H1 (cell line): Measurements from ENCODE around the gene ZNF506.

Source experiments
- POLR2A ChIP-seq, 2 experiments: IDR thresholded peaks; 1 replicate in 1 of 2; 2 replicates in 1 of 2; pipeline ENCODE4 v1.6.1; 2011; ENCODE audit warnings: low read depth in 2 of 2, low read length in 2 of 2, mild to moderate bottlenecking in 2 of 2; ENCODE audit errors: control extremely low read depth in 1 of 2
- RAD21 ChIP-seq, 2 experiments: IDR thresholded peaks in 1 of 2; conservative IDR thresholded peaks in 1 of 2; 2 replicates each; pipeline ENCODE4 v1.6.1; 2011; ENCODE audit warnings: low read depth in 2 of 2, low read length in 2 of 2, improper control_type of control experiment in 1 of 2, inconsistent platforms in 1 of 2, mild to moderate bottlenecking in 1 of 2, moderate library complexity in 1 of 2
- SIX5 ChIP-seq: IDR thresholded peaks from 2 replicates; pipeline ENCODE4 v1.6.1; 2011; ENCODE audit warnings: mild to moderate bottlenecking, low read depth, low read length
- SP2 ChIP-seq: IDR thresholded peaks from 2 replicates; pipeline ENCODE4 v1.6.1; 2012; ENCODE audit warnings: mild to moderate bottlenecking, low read length, inconsistent platforms
- SRF ChIP-seq: IDR thresholded peaks from 2 replicates; pipeline ENCODE4 v1.6.1; 2011; ENCODE audit warnings: mild to moderate bottlenecking, low read depth, low read length, moderate library complexity
- ZNF274 ChIP-seq: IDR thresholded peaks from 2 replicates; pipeline ENCODE4 v1.7.0; 2012; ENCODE audit warnings: low read length, borderline replicate concordance; ENCODE audit errors: extremely low read depth
- TF ChIP-seq, protein P1 (sequence below), 3 experiments: IDR thresholded peaks; 1 replicate in 2 of 3; 2 replicates in 1 of 3; pipeline versions ENCODE4 v1.5.1 to v1.6.1; 2011; ENCODE audit warnings: low read length in 3 of 3, mild to moderate bottlenecking in 3 of 3, inconsistent platforms in 2 of 3, low read depth in 1 of 3, moderate library complexity in 1 of 3; ENCODE audit not compliant: insufficient read depth in 1 of 3; ENCODE audit errors: control extremely low read depth in 1 of 3
- TF ChIP-seq, protein P2 (sequence below): IDR thresholded peaks from 2 replicates; pipeline ENCODE4 v1.6.1; 2011; ENCODE audit warnings: low read depth, mild to moderate bottlenecking, low read length; ENCODE audit not compliant: insufficient read depth

DNA sequence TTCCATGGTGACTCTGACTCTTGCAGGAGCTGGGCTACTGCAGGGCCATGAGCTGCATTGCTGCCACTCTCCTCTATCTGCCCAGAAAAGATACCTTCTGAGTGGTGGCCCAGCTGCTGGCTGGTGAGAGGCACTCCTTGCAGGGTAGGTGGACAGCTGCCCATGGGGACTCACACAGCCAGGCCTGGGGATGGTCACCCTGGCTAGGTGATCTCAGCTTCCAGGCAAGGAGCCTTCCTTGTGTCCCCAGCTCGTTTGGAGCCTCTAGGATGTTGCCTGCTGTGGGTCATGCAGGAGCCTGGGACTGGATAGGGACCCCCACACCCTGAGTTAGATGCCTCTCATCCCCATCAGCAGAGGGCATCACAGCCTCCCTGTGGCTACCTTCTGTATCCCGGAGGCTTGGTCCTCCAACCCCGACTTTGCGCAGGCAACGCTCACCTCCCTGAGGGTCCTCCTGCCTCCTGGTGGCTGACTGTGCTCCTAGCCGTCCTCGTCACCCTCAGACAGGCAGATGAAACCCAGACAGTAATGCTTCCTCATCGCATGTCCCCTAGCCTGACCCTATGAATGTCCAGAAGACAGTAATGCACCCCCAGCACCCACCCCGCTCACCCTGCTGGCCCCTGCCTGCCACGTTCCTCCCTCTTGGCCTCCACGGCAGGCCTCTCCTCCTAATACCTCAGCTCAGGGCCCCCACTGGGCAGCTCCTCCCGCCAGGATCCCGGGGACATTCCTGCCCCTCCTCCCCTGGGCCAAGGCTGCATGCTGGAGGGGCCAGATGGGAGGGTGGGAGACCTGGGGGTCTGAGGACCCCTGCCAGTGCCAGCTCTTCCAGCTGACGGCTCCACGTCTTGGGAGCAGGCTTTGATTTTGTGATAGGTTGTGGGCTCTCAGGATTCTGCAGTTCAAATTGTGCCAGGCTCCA is 75.0 kb downstream of the ZNF506 start:
- TF ChIP-seq ZNF274 (no peak), SIX5 (no peak), POLR2A (IDR thresholded peaks at IDR 0.05; ENCODE audit: control extremely low read depth in 1 of 2, low read depth in 2 of 2, low read length in 2 of 2) (no peak), SP2 (no peak), SRF (no peak), RAD21 (IDR thresholded peaks at IDR 0.05 in 1 of 2, conservative IDR thresholded peaks at IDR 0.05 in 1 of 2; ENCODE audit: low read depth in 2 of 2, low read length in 2 of 2) (peak; percentile 38 to 53)
- TF ChIP-seq, protein P1, sequence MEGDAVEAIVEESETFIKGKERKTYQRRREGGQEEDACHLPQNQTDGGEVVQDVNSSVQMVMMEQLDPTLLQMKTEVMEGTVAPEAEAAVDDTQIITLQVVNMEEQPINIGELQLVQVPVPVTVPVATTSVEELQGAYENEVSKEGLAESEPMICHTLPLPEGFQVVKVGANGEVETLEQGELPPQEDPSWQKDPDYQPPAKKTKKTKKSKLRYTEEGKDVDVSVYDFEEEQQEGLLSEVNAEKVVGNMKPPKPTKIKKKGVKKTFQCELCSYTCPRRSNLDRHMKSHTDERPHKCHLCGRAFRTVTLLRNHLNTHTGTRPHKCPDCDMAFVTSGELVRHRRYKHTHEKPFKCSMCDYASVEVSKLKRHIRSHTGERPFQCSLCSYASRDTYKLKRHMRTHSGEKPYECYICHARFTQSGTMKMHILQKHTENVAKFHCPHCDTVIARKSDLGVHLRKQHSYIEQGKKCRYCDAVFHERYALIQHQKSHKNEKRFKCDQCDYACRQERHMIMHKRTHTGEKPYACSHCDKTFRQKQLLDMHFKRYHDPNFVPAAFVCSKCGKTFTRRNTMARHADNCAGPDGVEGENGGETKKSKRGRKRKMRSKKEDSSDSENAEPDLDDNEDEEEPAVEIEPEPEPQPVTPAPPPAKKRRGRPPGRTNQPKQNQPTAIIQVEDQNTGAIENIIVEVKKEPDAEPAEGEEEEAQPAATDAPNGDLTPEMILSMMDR (IDR thresholded peaks at IDR 0.05; ENCODE audit: control extremely low read depth in 1 of 3, insufficient read depth in 1 of 3, low read depth in 1 of 3, low read length in 3 of 3) = peak in 2 of 3 experiments; percentile 52 to 55; a peak in 2 of 4 replicates
- TF ChIP-seq, protein P2, sequence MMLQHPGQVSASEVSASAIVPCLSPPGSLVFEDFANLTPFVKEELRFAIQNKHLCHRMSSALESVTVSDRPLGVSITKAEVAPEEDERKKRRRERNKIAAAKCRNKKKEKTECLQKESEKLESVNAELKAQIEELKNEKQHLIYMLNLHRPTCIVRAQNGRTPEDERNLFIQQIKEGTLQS = no peak
